Measurements from ENCODE around the gene PHGDH. TPM values are rescaled to one million over a fixed set of nuclear protein-coding genes. Genes with fewer than 3 reads are reported as not detected.

PHGDH gene
- total RNA-seq, 1 donor from 2014 or later, result 61.7 TPM

- H3K9me3 ChIP-seq, result no peaks in the 10 kb centered on the region
- peaks cover 3 to 4% of the 10 kb centered on the region in 2 donors for H3K4me1 ChIP-seq
- no peaks in the 10 kb centered on the region for H3K27me3 ChIP-seq
- H3K36me3 ChIP-seq, result no peaks in the 10 kb centered on the region
- no peak for DNase-seq (ENCODE audit: low spot score in 2 of 2)
- H3K4me3 ChIP-seq, result no peak overlapping the region
- H3K27ac ChIP-seq, result no peak overlapping the region
- no peak for TF ChIP-seq CTCF (IDR thresholded peaks at IDR 0.05)
- intact Hi-C loops (cut with DNase I), result no loop called here
Measured at GRCh38 chr1:119747451-119747850, 35.7 kb downstream of the PHGDH start.

DNA sequence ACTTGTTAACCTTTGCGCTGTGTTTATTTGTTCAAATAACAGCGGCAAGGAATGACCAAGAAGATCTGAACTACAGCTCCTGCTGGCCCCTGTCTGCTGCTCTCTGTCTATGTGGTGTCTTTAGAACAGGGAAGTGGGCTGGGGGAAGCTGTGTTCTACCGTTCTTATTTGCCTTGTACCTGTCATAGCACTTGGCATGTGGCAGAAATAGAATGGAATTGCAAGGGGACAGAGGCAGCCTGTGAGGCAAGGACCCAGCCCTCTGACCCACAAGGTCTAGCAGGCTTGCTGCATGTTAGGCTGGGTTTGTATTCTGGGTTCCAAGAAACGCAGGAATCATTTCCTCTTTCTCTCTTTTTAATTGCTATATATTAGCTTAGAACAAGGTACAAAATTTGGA lies 36.3 kb downstream of the PHGDH start:
- TF ChIP-seq CTCF (IDR thresholded peaks at IDR 0.05), result no peak
- intact Hi-C loops (cut with DNase I), result no loop called here
- H3K9me3 ChIP-seq, result no peaks in the 10 kb centered on the region
- H3K4me1 ChIP-seq, result peaks cover 0 to 4% of the 10 kb centered on the region in 2 donors
- H3K27ac ChIP-seq, result no peak overlapping the region
- H3K4me3 ChIP-seq, result no peak overlapping the region
- DNase-seq (ENCODE audit: low spot score in 2 of 2), result no peak
- no peaks in the 10 kb centered on the region for H3K27me3 ChIP-seq
- no peaks in the 10 kb centered on the region for H3K36me3 ChIP-seq

GRCh38 chr1:119752592-119752991 lies 40.9 kb downstream of the PHGDH start:
- H3K9me3 ChIP-seq, result no peaks in the 10 kb centered on the region
- DNase-seq (ENCODE audit: low spot score in 2 of 2), result no peak
- TF ChIP-seq CTCF (IDR thresholded peaks at IDR 0.05), result no peak
- intact Hi-C loops (cut with DNase I), result no loop called here
- H3K36me3 ChIP-seq, result no peaks in the 10 kb centered on the region
- H3K4me3 ChIP-seq, result no peak overlapping the region
- no peaks in the 10 kb centered on the region for H3K4me1 ChIP-seq
- H3K27me3 ChIP-seq, result no peaks in the 10 kb centered on the region
- no peak overlapping the region for H3K27ac ChIP-seq

DNA sequence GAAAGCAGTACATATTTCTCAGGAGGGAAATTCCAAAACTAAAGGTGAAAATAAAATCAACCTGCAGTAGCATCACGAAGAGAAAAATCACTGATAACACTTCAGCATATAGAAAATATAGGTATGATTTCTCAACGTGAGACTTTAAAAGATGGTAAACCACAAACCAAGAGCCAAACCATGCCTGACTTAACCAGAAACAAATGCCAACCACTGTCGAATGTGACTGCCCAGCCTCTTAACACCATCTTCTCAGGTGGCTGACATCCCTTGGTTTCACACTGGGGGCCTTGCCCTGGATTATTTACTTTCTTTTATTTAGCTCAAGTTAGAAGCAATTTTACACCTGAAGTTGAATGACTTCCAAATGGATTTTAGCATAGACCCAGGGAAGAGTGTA lies 46.9 kb downstream of the PHGDH start:
- Histone ChIP-seq H3K36me3 (no peaks in the 10 kb centered on the region), H3K4me1 (no peaks in the 10 kb centered on the region), H3K4me3 (no peak overlapping the region), H3K27ac (no peak overlapping the region), H3K27me3 (no peaks in the 10 kb centered on the region), H3K9me3 (no peaks in the 10 kb centered on the region)
- no peak for DNase-seq (ENCODE audit: low spot score in 2 of 2)
- TF ChIP-seq CTCF (IDR thresholded peaks at IDR 0.05), result no peak
- intact Hi-C loops (cut with DNase I), result no loop called here

- no peaks in the 10 kb centered on the region for H3K27me3 ChIP-seq
- intact Hi-C loops (cut with DNase I), result no loop called here
- H3K36me3 ChIP-seq, result no peaks in the 10 kb centered on the region
- TF ChIP-seq CTCF (IDR thresholded peaks at IDR 0.05), result no peak
- no peaks in the 10 kb centered on the region for H3K9me3 ChIP-seq
- DNase-seq (ENCODE audit: low spot score in 2 of 2), result no peak
- no peak overlapping the region for H3K4me3 ChIP-seq
- H3K27ac ChIP-seq, result no peak overlapping the region
- no peaks in the 10 kb centered on the region for H3K4me1 ChIP-seq
Measured at GRCh38 chr1:119762409-119762808, 50.7 kb downstream of the PHGDH start.

GRCh38 chr1:119762953-119763352 lies 51.2 kb downstream of the PHGDH start:
- Histone ChIP-seq H3K4me3 (no peak overlapping the region), H3K27ac (no peak overlapping the region), H3K9me3 (no peaks in the 10 kb centered on the region), H3K36me3 (no peaks in the 10 kb centered on the region), H3K27me3 (no peaks in the 10 kb centered on the region), H3K4me1 (no peaks in the 10 kb centered on the region)
- intact Hi-C loops (cut with DNase I), result no loop called here
- DNase-seq (ENCODE audit: low spot score in 2 of 2), result no peak
- no peak for TF ChIP-seq CTCF (IDR thresholded peaks at IDR 0.05)
